WTC11 (cell line): Measurements from ENCODE around the gene TIGAR.

Source experiments
- ATF6 ChIP-seq: sonication (generic); formaldehyde crosslinking; IDR thresholded peaks from 2 replicates; pipeline ENCODE4 v1.8.1; 2023; ENCODE audit warnings: mild to moderate bottlenecking, missing genetic modification reagents
- CREM ChIP-seq: sonication (generic); formaldehyde crosslinking; IDR thresholded peaks from 2 replicates; pipeline ENCODE4 v1.8.1; 2022; ENCODE audit warnings: mild to moderate bottlenecking, missing genetic modification reagents, moderate library complexity
- CTCF ChIP-seq: fragments of 200-600 bp; IDR thresholded peaks from 2 replicates; pipeline ENCODE4 v1.8.0; 2022; ENCODE audit warnings: antibody characterized with exemption
- JAZF1 ChIP-seq: fragments of 250-450 bp; sonication (Bioruptor Pico); IDR thresholded peaks from 2 replicates; pipeline ENCODE4 v1.9.0; 2021; ENCODE audit warnings: moderate library complexity, mild to moderate bottlenecking, inconsistent platforms
- NR3C1 ChIP-seq: sonication (generic); formaldehyde crosslinking; conservative IDR thresholded peaks from 2 replicates; pipeline ENCODE4 v1.8.1; 2023; ENCODE audit warnings: low read depth, mild to moderate bottlenecking, missing genetic modification reagents
- PRDM15 ChIP-seq: sonication (generic); formaldehyde crosslinking; IDR thresholded peaks from 2 replicates; pipeline ENCODE4 v1.8.0; 2022; ENCODE audit warnings: missing genetic modification reagents
- ZNF416 ChIP-seq: fragments of 250-450 bp; sonication (Bioruptor Pico); IDR thresholded peaks from 2 replicates; pipeline ENCODE4 v1.9.0; 2021; ENCODE audit warnings: mild to moderate bottlenecking, inconsistent platforms
- ZNF512 ChIP-seq: sonication (generic); formaldehyde crosslinking; IDR thresholded peaks from 2 replicates; pipeline ENCODE4 v1.8.1; 2022; ENCODE audit warnings: missing genetic modification reagents, borderline replicate concordance
- TF ChIP-seq, protein P1 (sequence below): sonication (generic); formaldehyde crosslinking; IDR thresholded peaks from 2 replicates; pipeline ENCODE4 v1.8.0; 2022; ENCODE audit warnings: mild to moderate bottlenecking, missing genetic modification reagents
- TF ChIP-seq, protein P2 (sequence below): sonication (generic); formaldehyde crosslinking; IDR thresholded peaks from 2 replicates; pipeline ENCODE4 v1.8.1; 2023; ENCODE audit warnings: mild to moderate bottlenecking, missing genetic modification reagents, moderate library complexity

GRCh38 chr12:4369548-4369947 is 48.5 kb downstream of the TIGAR start:
- no peak for TF ChIP-seq CTCF
- TF ChIP-seq, protein P1, sequence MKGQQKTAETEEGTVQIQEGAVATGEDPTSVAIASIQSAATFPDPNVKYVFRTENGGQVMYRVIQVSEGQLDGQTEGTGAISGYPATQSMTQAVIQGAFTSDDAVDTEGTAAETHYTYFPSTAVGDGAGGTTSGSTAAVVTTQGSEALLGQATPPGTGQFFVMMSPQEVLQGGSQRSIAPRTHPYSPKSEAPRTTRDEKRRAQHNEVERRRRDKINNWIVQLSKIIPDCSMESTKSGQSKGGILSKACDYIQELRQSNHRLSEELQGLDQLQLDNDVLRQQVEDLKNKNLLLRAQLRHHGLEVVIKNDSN (CRISPR knock-in tag): no peak
- no peak for TF ChIP-seq NR3C1 (CRISPR knock-in tag)
- no peak for TF ChIP-seq JAZF1 (CRISPR knock-in tag)
- TF ChIP-seq CREM (CRISPR knock-in tag): no peak
- no peak for TF ChIP-seq ZNF416 (CRISPR knock-in tag)
- TF ChIP-seq, protein P2, sequence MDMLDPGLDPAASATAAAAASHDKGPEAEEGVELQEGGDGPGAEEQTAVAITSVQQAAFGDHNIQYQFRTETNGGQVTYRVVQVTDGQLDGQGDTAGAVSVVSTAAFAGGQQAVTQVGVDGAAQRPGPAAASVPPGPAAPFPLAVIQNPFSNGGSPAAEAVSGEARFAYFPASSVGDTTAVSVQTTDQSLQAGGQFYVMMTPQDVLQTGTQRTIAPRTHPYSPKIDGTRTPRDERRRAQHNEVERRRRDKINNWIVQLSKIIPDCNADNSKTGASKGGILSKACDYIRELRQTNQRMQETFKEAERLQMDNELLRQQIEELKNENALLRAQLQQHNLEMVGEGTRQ (CRISPR knock-in tag): no peak
- no peak for TF ChIP-seq ATF6 (CRISPR knock-in tag)
- TF ChIP-seq PRDM15 (CRISPR knock-in tag): no peak
- no peak for TF ChIP-seq ZNF512 (CRISPR knock-in tag)
